K562 (cell line): ENCODE results near the gene CCL4. TPM values are rescaled to one million over a fixed set of nuclear protein-coding genes. Genes with fewer than 3 reads are reported as not detected.

Experiments used
- CBFB ChIP-seq: sonication (generic); formaldehyde crosslinking; IDR thresholded peaks from 2 replicates; pipeline ENCODE4 v1.4.0; 2020; ENCODE audit warnings: mild to moderate bottlenecking, missing genetic modification reagents
- KLF10 ChIP-seq: fragments of 250-450 bp; sonication (Bioruptor Pico); IDR thresholded peaks from 2 replicates; pipeline ENCODE4 v1.6.1; 2021; ENCODE audit warnings: matching md5 sums
- MBD2 ChIP-seq: sonication (generic); IDR thresholded peaks from 2 replicates; pipeline ENCODE4 v1.6.1; 2016; ENCODE audit warnings: low read depth, borderline replicate concordance
- NCOA6 ChIP-seq: fragments of 450-650 bp; IDR thresholded peaks from 2 replicates; pipeline ENCODE4 v1.6.1; 2017; ENCODE audit warnings: mild to moderate bottlenecking
- PHB2 ChIP-seq: fragments of 450-650 bp; IDR thresholded peaks from 2 replicates; pipeline ENCODE4 v1.6.1; 2017; ENCODE audit warnings: low read depth
- PHF8 ChIP-seq: fragments of 200-600 bp; sonication (generic); IDR thresholded peaks from 2 replicates; pipeline ENCODE4 v1.6.1; 2012; ENCODE audit warnings: mixed run types, mild to moderate bottlenecking, inconsistent platforms, low read length, moderate library complexity, borderline replicate concordance
- PRPF4 ChIP-seq: fragments of 200-400 bp; formaldehyde crosslinking; IDR thresholded peaks from one replicate; pipeline ENCODE4 v1.6.1; 2017; ENCODE audit warnings: low read length, low read depth, mild to moderate bottlenecking; ENCODE audit not compliant: insufficient read depth, poor library complexity, severe bottlenecking
- STAT5B ChIP-seq: fragments of 250-450 bp; sonication (Bioruptor Pico); IDR thresholded peaks from 2 replicates; pipeline ENCODE4 v1.8.0; 2021; ENCODE audit warnings: mild to moderate bottlenecking, inconsistent platforms
- ZNF224 ChIP-seq: sonication (generic); formaldehyde crosslinking; IDR thresholded peaks from 2 replicates; pipeline ENCODE4 v1.8.0; 2022; ENCODE audit warnings: mild to moderate bottlenecking, missing genetic modification reagents
- polyA plus RNA-seq, 8 experiments: library from polyadenylated mRNA; depleted of rRNA in 4 of 8; stranded (reverse) in 5 of 8; unstranded in 3 of 8; fragments of >200 nt; fragmentation: Nextera tagmentation in 2 of 8; fragmentation: Illumina TruSeq in 1 of 8; extraction: Ambion mirVana in 2 of 8; extraction: Trizol in 1 of 8; gene quantifications; 2 replicates each; pipeline versions ENCODE4 v1.2.1 to v1.2.3, GENCODE V29; 2011 to 2014; ENCODE audit warnings: inconsistent platforms in 1 of 8, missing spikeins in 1 of 8
- total RNA-seq, 7 experiments: library from RNA; depleted of rRNA in 6 of 7; stranded (reverse); fragments of >200 nt in 6 of 7; fragmentation: Illumina TruSeq in 2 of 7; extraction: Trizol in 2 of 7; gene quantifications; 2 replicates each; pipeline versions ENCODE4 v1.2.1 to v1.2.3, GENCODE V29; 2011 to 2021; ENCODE audit warnings: low replicate concordance in 1 of 7
- TF ChIP-seq, protein P1 (sequence below): fragments of 250-450 bp; sonication (Bioruptor Pico); IDR thresholded peaks from 2 replicates; pipeline ENCODE4 v1.5.0; 2021
- TF ChIP-seq, protein P2 (sequence below): fragments of 250-450 bp; sonication (Bioruptor Pico); IDR thresholded peaks from 2 replicates; pipeline ENCODE4 v1.4.0; 2020; ENCODE audit warnings: borderline replicate concordance
- TF ChIP-seq, protein P3 (sequence below): fragments of 150-350 bp; conservative IDR thresholded peaks from 2 replicates; pipeline ENCODE4 v1.6.1; 2014; ENCODE audit warnings: low read length

Gene CCL4
- total and polyA plus RNA-seq, 9 of the 15 experiments (the other 6 are each of a cell fraction or from before 2014, with no cell fraction given): 0.91 TPM; not detected in 8

DNA sequence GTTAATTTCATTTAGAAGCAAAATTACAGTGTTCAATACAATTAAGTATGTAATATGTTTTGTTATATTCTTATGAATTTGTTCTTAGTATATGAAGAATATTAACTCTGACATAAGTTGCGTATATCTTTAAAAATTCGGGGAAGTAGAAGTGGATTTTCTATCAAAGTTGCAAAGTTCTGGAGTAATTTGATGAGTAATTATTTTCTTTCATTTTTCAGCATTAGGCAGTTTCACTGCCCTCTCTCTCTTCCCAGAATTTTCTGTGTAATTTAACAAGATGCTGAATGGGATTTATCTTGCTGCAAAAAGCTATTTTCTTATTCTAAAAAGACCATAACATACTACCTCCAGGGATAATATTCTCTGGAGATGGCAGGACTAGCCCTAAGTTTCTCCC is 48.5 kb upstream of the CCL4 start (continued):
- TF ChIP-seq, protein P1, sequence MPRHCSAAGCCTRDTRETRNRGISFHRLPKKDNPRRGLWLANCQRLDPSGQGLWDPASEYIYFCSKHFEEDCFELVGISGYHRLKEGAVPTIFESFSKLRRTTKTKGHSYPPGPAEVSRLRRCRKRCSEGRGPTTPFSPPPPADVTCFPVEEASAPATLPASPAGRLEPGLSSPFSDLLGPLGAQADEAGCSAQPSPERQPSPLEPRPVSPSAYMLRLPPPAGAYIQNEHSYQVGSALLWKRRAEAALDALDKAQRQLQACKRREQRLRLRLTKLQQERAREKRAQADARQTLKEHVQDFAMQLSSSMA (CRISPR knock-in tag): no peak
- TF ChIP-seq STAT5B (no peak), ZNF224 (CRISPR knock-in tag) (no peak), MBD2 (no peak), CBFB (CRISPR knock-in tag) (no peak), KLF10 (no peak), NCOA6 (no peak), PRPF4 (no peak), PHB2 (no peak), PHF8 (no peak)
- TF ChIP-seq, protein P2, sequence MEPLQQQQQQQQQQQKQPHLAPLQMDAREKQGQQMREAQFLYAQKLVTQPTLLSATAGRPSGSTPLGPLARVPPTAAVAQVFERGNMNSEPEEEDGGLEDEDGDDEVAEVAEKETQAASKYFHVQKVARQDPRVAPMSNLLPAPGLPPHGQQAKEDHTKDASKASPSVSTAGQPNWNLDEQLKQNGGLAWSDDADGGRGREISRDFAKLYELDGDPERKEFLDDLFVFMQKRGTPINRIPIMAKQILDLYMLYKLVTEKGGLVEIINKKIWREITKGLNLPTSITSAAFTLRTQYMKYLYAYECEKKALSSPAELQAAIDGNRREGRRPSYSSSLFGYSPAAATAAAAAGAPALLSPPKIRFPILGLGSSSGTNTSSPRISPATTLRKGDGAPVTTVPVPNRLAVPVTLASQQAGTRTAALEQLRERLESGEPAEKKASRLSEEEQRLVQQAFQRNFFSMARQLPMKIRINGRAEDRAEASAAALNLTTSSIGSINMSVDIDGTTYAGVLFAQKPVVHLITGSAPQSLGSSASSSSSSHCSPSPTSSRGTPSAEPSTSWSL (CRISPR knock-in tag): no peak
- TF ChIP-seq, protein P3, sequence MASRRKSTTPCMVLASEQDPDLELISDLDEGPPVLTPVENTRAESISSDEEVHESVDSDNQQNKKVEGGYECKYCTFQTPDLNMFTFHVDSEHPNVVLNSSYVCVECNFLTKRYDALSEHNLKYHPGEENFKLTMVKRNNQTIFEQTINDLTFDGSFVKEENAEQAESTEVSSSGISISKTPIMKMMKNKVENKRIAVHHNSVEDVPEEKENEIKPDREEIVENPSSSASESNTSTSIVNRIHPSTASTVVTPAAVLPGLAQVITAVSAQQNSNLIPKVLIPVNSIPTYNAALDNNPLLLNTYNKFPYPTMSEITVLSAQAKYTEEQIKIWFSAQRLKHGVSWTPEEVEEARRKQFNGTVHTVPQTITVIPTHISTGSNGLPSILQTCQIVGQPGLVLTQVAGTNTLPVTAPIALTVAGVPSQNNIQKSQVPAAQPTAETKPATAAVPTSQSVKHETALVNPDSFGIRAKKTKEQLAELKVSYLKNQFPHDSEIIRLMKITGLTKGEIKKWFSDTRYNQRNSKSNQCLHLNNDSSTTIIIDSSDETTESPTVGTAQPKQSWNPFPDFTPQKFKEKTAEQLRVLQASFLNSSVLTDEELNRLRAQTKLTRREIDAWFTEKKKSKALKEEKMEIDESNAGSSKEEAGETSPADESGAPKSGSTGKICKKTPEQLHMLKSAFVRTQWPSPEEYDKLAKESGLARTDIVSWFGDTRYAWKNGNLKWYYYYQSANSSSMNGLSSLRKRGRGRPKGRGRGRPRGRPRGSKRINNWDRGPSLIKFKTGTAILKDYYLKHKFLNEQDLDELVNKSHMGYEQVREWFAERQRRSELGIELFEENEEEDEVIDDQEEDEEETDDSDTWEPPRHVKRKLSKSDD: no peak
